ENCODE results near the gene KIRREL3. TPM values are rescaled to one million over a fixed set of nuclear protein-coding genes. Genes with fewer than 3 reads are reported as not detected.

The KIRREL3 gene
- total RNA-seq, result 2.1 TPM

DNA sequence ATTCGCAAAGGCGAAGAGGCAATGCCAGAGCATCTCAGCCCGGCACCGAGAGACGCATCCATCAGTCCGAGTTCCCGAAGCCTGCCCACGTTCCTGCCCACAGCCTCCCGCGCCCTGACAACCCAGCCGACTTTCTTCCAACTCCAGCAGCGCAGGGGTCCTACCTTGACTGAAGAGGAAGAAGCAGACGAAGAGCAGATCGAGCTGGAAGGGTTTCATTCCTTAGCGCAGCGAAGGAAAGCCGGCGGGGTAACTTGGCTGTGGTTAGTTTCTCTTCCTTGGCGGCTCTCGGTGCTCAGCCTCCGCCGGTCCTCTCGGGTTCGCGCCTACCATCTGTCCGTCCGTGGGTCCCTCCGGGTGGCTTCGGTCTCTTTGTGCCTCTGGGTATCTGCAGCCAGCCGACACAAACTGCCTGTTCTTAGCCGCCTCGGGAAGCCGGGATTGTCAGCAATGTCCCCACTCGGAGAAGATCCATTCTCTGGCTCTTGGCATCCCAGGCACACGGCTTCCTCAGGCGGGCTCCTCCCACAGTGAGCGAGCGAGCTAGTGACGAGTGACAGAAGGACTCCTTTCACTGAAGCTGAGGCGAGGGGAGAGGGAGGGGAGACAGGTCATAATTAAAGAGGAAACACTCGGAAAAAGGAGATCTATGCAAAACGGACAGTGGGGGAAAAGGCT, at the start of gene KIRREL3:
KIRREL3 (minus strand) TSS at position 480 of the 678 bp plus-strand sequence.
- DNase-seq, result peak; percentile 19

DNA sequence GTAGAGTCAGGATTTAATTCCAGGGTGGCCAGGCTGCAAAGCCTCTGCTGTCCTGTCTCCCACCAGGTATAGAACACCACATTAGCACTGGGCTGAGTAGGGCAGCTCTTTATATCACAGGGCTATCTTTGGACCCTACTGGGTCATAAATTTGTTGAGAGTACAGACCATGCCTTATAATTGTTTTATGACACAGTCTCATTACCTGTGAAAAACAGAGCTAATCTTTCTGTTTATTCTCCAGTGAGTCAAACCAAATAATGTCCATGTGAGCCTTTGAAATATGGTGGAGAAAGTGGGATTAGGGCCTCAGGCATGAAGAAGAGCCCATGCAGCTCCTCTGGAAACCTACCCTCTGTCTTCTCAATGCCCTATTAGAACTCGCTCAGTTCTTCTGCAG, 49.6 kb upstream of the KIRREL3 start:
- no peak for DNase-seq

DNA sequence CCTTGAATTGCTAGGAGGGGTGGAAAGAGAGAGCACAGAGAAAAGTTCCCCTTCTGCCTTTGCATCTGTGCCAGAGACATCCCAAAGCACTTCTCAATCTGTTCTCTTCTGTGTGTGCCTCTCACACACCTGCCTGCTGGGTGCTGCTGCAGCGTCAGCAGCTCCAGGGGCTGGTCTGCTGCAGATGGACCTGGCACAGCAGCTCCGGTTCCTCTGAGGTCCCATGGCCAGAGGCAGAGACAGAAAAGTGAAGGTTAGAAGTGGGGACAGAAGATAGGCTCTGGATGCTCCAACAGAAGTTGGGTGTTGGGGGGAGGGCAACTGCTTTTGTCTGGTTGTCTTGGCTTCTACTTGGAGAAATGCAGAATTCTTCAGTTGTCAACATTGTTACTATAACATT, 48.9 kb upstream of the KIRREL3 start:
- DNase-seq, result no peak

DNA sequence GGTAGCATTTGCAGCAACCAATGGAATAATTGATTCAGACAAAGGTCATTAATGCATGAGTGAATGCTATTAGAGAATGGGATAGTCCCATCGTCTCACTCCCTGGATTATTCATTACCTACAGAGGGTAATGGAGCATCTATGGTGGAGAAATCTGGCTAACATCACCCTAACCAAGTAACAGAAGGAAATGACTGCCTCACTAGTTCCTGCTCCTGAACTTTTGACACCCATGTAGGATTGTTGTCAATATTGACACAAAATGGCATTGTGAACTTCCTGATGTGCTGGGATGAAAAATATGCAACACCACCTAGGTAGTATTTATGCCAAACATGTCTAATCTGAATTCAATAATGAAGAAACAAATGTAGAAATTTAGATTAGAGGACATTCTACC, 44.0 kb upstream of the KIRREL3 start:
- no peak for DNase-seq

DNA sequence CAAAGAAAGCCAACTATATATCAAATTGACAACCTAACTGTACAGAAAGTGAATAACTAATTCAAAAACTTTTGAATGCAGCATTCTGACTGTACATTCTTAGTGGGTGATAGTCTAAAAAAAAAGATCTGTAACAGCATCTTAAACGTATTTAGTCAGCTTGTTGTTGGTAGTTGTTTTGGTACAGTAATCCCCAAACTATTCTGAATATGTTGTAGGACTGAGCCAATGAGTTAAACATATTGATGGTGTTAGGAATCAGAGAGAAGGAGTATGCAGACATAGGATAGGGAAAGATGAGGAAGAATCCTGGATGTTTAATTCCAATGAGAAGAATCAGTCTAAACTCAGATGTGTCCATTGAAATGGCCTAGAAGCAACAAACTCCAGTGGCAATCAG, 41.9 kb upstream of the KIRREL3 start:
- no peak for DNase-seq

DNA sequence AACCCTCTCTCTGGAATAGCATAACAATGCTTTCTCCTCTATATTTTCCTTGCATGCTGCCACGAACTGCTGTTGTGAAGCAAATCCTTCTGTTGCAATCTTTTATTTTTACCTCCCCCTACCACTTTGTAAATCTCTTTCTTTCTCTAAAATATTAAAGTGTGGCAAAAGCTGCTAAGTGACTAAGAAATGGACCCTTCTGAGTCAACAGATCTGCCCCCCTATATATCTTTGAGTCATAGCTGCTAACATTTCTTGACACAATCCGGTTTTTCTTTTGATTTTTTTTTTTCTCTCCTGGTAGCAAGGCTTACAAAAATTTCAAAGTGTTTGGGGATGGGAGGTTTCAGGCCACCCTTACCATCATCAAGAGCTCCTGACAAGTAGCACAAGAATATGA, 39.0 kb upstream of the KIRREL3 start:
- no peak for DNase-seq

DNA sequence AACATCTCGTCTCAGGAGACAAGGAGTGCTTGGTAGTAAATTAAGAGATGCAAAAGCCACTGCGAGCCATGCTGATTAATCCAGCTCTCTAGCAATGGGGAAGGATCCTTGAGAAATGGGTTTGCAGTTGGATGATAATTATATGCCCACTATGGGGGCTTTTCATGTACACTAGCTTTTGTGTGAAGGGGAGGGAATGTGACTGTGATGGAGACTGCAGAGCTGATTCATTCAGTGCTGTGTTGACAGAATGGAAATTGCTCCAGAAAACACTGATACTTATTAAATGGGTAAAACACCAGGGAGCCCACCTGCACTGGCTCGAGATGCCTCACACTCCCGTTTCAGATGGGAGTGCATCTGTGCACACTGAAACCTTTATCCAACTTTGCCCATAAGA, 37.0 kb upstream of the KIRREL3 start:
- no peak for DNase-seq

DNA sequence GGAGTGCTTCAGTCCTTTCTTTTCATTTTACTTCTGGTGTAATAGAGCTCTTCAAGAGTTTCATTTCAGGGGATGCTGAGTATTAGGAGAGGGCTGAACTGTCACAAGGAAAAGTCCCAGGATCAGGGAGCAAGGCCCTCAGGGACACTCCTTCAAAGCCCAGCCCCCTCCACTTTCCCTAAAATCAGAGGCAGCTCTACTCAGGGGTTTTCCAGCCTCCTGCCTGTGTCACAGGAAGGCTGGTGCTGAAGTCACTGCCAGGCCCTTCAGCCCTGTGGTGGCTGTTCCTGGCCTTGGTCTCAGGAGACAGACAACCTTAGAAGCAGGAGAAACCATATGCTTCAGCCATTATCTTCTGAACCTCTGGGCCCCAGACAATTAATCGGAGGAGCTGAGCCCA, 36.4 kb upstream of the KIRREL3 start:
- no peak for DNase-seq

DNA sequence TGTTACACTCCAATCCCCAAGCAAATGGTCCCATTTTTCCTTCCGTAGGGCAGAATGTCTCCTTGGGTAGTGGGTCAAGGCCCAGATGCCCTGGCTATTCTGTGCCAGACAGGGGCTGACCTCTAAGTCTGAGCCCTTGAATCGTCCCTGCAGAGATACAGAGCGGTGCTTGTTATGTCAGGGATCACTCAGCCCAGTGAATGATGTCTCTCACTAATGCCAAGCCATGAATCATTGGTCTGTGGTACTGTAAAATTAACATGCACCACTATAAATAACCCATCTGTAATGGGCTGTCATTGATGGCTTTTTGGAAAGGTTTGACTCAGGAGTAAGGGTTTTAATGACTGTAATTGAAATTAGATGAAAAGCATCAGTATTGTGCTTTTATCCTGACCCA, 35.3 kb upstream of the KIRREL3 start:
- no peak for DNase-seq

DNA sequence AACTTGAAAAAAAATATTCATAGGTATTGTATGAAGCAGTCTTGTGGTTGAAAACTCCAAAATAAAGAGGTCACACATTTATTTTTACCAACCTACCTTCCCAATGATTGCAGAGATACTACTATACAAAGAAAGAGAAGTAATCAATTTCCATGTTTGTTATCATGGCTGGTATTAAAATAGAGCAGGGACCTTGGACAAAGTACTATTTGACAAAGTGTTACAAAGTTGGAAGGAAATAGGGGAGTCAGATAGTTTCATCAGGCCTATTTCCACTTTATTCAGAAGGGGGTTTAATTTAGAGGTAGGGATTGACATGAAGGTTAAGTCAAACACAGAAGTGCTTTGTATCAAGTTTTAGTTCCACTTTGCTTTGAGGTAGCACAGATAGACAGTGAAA, 34.4 kb upstream of the KIRREL3 start:
- no peak for DNase-seq

DNA sequence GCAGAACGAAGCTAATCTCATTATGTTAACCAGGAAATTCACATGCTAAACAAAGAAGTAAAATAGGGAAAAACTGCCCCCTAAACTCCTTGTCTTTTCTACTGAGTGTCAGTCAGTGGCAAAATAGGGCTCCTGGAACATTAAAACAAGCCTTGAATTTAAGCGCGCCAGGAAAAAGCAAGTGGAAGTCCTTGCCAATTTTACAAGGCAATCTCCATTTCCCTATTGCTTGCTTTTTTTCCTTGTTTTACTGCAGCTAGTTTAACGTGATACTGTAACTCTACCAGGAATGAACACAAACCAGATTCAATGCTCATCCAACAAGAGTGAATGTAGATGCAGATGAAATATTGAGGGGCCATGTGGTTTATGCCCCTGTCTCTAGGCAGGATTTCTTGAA, 28.1 kb upstream of the KIRREL3 start:
- DNase-seq, result no peak

DNA sequence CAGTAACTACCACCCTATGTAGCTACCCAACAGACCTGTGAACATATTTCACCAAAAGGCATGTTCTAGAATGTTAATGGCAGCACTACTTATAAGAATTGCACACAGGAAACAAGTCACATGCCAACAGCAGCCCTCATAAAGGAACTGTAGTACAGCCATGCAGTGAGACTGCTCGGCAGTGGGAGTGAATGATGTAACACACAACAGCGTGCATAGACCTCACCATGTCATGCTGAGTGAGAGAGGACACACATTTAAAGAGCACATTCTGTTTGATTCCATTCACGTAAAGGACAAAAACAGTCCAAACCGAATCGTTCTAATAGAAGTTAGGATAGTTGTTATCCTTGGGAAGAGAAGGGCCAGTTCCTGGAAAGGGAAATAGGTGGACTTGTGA, 27.2 kb upstream of the KIRREL3 start:
- no peak for DNase-seq

DNA sequence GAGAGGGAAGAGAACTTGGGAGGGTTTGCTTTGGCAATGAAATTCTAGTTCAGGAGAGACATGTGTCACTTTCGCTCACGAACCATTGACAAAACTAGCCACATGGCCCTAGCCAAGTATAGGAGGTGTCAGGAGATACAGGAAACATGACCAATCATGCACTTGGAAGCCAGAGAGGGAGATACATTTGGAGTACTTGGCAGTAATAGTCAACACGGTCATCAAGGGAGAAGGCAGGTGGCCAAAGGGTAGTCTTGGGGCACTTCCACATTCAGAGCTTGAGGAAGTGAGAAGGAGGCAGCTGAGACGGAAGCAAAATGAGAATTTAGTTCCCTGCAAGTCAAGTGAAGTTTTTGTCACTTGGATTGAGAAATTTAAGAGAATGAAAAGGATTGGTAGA, 26.4 kb upstream of the KIRREL3 start:
- DNase-seq, result no peak

DNA sequence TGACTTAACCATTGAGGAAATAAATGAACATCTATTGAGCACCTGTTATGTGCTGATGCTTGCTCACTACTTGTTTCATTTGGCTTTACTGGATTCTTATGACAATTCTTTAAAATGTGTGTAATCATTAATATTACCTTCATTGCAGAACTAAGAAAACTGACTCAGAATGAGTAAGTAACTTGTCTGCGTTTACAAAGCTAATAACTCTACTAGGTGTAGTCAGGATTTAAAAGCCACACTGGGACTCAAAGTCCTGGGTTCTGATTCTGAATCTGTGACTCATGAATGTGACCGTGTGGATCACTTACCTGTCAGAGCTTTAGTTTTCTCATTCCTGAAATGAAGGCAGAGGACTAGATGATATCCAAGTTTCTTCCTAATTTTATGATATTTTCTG, 23.4 kb upstream of the KIRREL3 start:
- no peak for DNase-seq

DNA sequence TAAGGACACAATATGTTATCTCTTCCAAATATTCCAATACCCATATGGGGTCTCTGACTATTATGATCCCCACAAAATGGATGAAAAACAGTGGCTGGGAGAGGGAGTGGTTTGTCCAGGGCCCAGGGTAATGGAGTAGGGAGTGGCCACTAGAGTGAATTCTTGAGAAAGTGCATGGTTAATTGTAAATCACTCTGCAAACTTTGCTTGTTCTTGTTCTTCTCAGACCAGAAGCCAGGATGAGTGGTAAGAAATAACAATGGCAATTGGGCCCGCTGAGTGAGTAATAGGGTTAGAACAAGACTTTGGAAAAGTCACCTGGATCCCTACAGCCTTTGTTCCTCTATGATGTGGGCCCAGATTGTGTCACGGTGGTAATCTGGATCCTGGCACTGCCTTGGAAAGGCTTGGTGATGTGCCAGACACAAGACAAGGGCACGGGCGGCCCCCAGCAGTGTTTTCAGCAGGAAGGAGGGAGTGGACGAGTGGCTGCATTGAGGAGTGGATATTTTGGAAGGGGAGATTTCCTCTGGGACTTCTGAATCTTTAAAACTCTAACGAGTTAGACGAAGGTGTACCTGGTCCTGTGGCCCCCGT, 18.2 kb upstream of the KIRREL3 start:
- DNase-seq, result no peak

DNA sequence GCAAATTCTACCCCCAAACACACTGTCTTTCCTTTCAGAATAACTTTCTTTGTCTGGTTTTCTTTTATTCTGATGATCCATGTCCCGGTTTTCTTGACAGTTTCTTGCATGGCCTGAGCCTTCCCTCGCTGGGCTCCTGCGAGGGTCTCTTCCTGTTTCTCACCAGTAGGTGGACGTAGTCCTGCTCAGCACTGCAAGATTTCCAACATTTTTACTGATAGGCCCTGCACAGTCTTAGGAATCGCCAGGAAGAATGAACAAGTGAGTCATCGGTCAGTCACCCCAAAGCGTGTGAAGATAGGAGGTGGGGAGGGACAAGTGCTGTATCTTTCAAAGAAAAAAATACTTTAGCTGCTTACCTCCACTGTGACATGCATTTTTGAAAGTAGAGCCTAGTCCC, 16.9 kb upstream of the KIRREL3 start:
- DNase-seq, result no peak

DNA sequence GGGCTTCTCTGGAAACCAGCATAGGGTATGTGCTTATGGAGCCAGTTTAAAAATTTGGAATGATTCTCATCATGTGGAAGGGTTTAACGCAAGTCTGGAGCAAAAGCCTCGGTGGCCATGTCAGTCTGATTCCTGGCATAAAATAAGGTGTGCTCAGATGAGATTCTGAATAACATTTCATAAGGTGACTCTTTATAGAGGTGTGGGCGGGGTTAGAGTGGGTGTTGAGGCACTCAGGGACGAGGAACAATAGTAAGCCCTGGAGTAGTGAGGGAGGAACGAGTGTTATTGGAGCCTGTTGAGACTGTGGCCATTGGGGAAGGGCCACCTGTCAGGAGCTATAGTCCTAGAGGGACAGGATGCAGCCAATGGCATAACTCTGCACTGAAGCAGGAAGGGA, 13.0 kb upstream of the KIRREL3 start:
- DNase-seq, result no peak

DNA sequence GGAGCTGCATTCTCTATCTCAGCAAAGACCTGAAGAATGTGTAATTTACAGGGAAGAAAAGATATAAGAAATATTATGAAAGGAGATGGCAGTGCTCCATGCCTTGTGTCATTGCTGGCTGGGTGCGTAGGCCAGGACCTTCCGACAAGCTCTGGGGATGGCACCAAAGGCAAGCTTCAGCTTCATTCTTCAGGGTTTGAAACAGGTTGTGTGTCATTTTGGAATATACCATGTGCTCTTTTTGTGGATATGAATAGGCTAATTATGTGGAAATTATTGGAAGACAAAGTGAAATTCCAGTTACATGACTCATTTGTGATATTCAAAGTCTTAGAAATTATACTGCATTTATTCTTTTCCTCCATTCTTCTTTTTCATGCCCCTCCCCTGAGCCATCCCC, 5.7 kb upstream of the KIRREL3 start:
- DNase-seq, result no peak

DNA sequence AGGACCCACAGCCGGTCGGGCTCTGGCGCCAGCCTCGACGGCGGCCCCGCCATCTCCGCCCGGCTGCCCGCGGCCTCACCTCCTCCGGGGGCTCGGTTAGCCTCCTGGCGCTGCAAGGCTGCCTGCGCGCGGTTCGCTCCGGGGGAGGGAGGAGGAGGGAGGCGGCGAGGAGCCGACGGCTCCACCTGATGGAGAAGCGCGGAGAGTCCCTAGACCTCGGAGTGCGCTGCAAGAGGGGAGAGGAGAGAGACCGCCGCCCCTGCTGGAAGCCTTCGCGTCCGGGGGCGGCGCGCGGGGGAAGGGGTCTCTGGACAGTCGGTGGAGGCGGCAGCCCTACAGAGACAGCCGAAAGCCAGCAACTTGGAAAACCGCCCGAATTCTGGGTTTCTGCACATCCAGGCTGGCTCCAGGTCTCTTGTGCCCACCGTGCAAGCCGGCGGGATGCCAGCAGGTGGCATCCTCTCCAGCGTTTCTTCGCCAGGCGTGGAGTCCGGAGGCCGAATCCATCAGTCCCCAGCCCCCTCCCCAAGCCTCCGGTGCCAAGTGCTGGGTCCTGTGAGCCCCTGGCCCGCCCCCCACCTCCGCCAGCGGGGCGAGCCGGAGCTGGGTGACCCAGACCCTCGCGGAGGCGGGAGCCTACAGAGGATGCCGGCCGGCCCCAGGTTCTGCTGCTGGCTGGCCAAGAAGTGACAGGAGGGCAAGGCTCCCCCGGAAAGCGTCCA, 2.9 kb upstream of the KIRREL3 start:
- no peak for DNase-seq

DNA sequence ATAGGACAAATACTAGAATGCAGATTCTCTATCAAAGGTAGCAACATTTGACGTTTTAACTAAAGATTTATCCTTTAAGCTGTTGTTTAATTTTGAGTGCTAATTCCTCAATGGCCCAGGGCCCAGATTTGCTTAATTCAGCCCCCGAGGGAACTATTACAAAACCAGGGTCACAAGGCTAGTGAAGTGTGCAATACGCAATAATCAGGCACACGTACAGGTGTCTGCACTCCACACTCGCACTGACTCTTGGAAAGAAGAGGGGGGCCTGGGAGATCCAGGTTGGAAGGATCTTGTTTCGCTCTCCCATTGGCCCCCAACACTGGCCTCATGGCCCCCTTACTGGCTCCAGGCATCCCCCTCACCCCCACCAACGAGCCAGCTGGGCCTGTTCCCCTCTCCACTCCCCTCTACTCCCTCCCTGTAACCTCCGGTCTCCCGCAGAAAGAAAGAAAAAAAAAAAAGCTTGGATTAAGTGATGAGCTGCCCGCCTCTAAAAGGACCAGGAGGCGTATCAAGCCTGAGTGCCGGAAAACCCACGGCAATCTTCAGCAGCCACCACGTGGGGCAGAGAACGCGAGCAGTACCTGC, 2.2 kb upstream of the KIRREL3 start:
- DNase-seq, result no peak

DNA sequence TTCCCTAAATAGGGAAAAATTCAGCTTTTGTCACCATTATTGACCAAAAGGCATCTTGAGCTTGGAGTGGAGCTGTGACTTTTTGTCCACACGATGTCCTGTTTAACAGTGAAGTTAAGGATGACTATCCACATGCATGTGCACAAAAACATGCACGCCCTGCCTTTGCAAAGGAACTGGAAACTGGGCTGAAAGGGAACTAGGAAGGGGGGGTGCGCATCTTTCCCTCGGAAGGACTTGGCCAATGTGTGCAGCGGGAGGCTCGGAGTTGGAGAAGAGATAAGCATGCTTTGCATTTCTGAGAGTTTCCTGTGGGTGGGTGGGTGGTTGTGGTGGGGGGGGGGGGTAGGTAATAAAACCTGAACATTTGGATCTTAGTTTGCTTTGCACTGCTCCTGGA, 411 bp upstream of the KIRREL3 start:
- DNase-seq, result peak; percentile 19

DNA sequence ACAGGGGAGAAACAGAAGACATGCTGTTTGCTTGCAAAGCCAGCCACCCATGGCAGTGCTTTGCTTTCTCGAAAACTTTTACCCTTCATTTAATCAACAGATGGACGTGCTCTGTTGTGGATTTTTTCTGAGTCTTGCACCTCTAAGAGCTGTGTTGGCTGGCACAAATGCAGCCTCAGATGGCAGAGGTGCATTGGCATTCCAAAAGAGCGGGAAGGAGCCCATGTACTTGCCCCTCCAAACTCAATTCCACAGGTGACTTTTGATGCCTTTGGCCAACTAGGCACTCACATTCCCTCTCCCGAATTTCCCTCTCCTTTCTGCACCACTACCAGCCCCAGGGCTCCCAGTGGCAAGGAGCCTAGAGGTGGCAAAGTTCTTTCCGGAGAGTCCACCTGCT, 1.2 kb downstream of the KIRREL3 start:
- DNase-seq, result no peak

DNA sequence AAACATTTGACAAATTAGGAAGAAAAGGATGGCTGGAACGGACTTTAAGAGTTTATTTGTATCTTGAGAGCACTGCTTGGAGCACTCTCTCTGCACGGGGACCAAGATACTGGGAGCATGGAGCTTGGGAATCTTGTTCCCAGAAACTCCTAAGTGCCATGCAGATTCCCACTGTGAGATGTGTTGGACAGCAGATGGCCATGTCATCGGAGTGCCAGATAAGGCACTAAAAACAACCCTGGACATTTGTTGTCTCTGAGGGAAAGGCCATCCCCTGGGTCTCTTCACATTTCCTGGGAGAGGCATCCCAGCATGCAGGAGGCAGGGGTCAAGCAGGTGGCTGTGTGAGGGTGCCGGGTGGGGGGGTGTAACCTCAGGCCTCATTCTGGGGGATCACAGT, 2.9 kb downstream of the KIRREL3 start:
- DNase-seq, result no peak

DNA sequence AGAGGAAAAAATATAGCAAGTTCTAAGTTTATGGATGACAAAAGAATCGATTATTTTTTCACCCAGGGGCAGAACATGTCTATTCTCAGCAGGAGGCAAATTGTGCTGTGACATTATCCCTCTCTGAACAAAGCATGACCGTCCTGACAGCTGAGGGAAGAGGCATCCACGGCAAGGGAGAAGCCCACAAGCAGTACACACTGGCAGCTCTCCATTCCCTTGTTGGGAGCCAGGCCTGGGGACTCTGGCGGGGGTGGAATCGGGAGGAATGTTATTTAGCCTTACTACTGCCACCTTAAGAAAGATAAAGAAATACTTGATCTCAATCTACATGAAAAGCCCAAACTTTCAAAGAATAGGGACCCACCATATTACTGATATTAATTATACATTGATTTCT, 3.4 kb downstream of the KIRREL3 start:
- DNase-seq, result no peak
